NB4 (cell line): ENCODE measurements around the gene UBE2D2.

Experiments
- CTCF ChIP-seq: IDR thresholded peaks from one replicate; pipeline ENCODE4 v1.5.1; 2012; ENCODE audit warnings: low read depth, low read length
- MAX ChIP-seq: IDR thresholded peaks from 2 replicates; pipeline ENCODE4 v1.6.1; 2011; ENCODE audit warnings: low read depth, low read length
- MYC ChIP-seq: IDR thresholded peaks from 2 replicates; pipeline ENCODE4 v1.6.1; 2011; ENCODE audit warnings: low read depth, low read length
- POLR2A ChIP-seq: IDR thresholded peaks from 2 replicates; pipeline ENCODE4 v1.6.1; 2011; ENCODE audit warnings: mild to moderate bottlenecking; ENCODE audit not compliant: insufficient read length; ENCODE audit errors: extremely low read depth

GRCh38 chr5:139645430-139645871 lies 84.3 kb downstream of the UBE2D2 start:
- TF ChIP-seq CTCF (no peak), POLR2A (no peak), MYC (no peak), MAX (0 out of 2 replicates have a peak, but pooled peaks have one; percentile 39)
